HG02981 (cell line): ENCODE data around the gene NECAB3.
"Not testable (repeated sequence)": the region's sequence is repeated elsewhere in the genome, so short reads cannot be mapped to it uniquely, and the experiment has no call there.

Experiments
- ATAC-seq: cut with Tn5 transposase; IDR thresholded peaks from one replicate; pipeline ENCODE4 v1.9.1; 2021; ENCODE audit warnings: mild to moderate bottlenecking, moderate library complexity; ENCODE audit not compliant: unreplicated experiment

Gene NECAB3

GRCh38 chr20:33651562-33652048 is 22.6 kb downstream of the NECAB3 start:
- no peak for ATAC-seq

DNA sequence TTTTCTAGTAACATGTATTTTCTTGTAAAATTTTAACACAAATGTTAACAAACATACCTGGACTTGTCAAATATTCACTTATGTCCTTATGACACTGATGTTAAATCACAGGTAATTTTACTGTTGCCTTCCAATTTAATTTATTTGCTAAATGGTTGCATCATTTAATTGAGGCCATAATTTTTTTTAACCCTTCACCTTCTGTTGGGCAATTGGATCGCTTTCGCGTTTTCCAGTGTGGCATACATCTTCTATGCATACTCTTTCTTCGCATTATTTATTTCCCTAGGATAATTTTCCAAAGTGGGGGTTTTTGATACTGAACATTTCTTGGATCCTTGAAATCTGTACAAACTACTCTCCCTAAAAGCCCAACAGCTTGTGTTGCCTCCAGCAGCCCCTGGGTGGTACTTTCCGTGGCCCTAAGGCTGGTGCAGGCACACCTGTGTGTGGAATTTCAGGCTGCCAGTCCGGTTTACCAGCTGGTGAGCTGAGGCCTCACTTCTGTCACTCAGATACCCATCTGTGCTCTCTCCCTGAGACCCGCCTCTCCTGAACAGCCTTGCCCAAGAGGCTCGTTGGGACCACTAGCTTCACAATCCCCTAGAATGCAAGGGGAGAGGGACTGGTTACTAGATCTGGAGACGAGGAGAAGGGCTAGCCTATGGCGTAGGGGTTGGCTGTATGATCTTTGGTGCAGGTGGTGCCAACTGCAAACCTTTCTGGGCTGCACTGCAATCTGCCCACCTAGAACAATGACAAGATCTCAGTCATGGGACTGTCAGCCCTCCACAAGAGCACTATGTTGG is 23.3 kb downstream of the NECAB3 start:
- no peak for ATAC-seq

- no peak for ATAC-seq
Observed at GRCh38 chr20:33650111-33650752, 24.0 kb downstream of the NECAB3 start.

GRCh38 chr20:33649201-33649681 is 25.0 kb downstream of the NECAB3 start:
- no peak for ATAC-seq

DNA sequence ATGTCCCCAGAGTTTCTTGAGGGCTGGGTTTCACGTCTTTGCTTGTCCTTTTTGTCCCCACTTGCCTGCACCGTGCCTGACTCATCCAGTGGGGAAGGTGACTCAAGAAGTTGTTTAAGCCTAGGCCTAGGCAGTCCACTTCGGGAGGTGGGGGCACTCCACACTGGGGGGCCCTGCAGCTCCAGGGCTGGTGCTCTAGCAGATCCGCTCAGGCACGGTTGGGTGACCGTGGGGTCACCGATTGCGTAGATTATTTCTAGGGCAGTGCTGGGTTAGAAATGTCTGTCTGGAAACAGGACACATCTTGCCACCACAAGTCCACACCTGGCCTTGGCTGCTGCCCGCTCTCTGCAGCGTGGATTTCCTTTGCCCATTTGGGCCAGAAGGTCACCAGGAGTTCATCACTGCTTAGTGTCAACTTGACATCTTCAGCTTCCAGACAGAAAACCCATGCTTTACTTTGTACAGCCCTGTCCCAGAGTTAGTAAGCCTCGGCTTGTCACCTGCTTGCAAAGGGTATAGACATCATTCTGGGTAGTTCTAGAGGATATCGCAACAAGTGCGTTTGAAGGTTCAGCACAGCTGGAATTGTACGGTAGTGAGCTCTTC is 25.7 kb downstream of the NECAB3 start:
- no peak for ATAC-seq

DNA sequence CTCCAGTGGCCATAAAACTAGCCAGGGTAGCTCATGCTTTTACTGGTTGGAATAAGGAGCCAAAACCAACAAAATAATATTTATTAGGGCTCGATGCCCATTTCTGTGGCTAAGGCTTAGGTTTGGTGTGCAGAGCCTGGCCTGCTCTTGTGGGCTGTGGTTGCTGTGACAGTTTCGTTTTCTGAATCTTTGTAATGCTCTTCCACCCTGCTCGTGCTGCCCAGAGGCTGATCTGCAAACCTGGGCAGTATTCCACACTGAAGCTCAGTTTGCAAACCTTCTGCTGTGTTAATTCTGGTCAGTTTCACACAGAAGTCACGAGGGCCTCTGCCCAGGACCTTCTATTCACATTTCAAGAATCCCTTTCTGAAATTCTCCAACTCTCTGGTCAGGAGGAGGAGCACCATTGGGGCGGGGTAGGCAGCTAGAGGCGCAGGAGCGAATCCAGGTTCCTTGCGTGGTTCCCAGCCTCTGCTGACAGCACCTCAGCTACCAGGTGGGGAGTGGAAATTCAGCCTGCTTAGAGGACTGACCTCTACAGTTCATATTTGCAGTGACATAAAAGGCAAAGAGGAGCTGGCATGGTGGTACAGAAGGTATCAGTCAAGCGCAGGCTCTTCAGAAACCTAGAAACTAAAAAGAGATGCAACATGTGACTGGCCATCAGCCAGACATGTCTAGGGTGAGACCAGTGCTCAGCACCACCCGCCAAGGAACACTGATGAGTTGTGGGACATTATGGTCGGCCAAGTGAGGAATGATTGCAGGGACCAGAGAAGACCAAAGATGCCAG is 26.4 kb downstream of the NECAB3 start:
- ATAC-seq: no peak

DNA sequence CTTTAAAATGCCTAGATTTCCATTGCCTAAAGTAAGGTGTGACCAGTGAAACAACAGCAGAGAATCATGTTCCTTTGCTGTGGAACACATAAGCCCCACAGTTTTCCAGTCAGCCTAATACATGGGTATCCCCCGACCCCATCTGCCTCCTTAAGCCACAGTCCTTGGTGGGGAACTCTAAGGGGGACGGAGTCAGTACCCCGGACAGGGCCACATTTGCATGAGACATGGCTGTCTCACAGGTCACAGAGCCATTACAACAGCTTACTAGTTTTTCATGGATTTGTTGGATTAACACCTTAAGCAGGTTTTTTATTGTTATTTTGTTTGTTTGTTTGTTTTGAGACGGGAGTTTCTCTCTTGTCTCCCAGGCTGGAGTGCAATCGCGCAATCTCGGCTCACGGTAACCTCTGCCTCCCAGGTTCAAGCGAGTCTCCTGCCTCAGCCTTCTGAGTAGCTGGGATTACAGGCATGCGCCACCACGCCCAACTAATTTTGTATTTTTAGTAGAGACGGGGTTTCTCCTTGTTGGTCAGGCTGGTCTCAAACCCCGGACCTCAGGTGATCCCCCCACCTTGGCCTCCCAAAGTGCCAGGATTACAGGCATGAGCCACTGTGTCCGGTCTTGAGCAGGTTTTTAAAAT is 27.1 kb downstream of the NECAB3 start:
- ATAC-seq: not testable (repeated sequence)

DNA sequence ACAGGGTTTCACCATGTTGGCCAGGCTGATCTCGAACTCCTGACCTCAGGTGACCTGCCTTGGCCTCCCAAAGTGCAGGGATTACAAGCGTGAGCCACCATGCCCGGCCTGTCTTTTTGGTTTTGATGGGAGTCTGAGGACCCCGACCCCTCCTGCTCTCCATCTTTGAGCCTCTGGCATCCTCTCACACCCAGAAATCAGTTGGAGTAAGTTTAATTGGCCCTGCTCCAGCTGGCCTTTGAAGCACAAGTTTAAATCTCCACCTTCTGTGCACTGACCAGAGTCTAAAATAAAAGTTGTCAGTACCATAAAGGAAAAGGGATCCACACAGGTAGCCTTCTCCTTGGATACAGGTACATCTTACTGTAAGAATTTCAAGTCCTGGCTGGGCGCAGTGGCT is 28.0 kb downstream of the NECAB3 start:
- ATAC-seq: no peak

DNA sequence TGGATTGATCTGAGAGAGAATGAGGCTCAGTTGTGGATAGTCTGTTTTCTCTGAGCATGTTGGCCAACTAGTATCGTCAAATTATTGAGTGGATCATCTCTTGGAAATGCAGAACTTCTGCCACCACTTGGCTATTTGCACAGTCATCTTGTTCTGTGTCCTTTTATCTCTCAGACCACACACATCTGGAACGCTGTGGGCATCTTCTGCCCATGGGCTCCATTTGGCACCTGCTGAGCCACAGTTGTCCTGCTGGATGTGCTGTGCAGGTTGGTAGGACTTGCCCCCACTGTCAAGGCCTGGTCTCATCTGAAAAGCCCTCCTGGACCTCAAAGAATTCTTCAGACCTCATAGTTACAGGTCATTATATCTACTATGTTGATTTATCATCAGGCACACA is 28.8 kb downstream of the NECAB3 start:
- ATAC-seq: no peak

- no peak for ATAC-seq
Observed at GRCh38 chr20:33645072-33645358, 29.2 kb downstream of the NECAB3 start.

DNA sequence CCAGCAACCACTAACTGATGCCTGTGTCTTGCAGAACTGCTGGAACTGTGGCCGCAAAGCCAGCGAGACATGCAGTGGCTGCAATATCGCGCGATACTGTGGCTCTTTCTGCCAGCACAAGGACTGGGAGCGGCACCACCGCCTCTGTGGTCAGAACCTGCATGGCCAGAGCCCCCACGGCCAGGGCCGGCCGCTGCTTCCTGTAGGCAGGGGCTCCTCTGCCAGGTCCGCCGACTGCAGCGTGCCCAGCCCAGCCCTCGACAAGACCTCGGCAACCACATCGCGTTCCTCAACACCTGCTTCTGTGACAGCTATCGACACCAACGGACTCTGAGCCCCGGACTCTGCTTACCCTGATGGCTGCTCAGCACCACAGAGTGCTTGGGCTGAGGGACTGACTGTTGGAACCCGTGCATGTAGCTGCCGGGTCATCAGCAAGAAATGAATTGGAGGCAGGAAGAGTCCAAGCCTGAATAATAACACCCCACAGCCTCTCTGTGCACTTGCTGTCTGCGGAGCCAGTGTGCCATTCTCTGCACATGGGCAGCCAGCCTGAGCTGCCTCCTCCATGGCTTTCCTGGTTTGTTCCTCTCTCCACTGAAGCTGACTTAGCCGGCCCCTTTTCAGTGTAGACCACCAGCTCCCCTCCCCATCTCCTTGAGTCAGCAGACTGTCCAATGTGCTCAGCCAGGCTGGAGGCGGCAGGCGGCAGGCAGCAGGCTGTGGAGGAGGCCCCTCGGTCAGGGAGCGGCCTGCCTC is 29.7 kb downstream of the NECAB3 start:
- ATAC-seq: no peak

GRCh38 chr20:33640287-33640686 is 33.9 kb downstream of the NECAB3 start:
- ATAC-seq: no peak

DNA sequence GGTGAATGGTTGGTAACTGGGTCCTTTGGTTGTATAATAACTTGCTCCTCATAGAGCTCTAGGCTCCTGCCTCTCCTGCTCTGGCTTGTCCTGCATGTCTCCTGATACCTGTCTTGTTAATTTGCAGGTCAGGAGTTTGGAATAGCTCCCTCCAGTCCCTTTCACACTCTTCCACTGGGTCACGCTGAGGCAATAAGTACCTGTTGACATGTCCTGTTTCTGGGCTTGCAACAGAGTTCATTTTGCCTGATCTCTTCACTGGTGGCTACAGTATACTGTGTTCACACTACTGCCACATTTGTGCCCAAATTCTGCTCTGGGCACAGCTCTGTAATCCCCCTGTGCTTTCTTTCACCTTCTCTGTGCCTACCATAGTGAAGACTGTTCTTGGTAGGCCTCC is 37.5 kb downstream of the NECAB3 start:
- no peak for ATAC-seq

DNA sequence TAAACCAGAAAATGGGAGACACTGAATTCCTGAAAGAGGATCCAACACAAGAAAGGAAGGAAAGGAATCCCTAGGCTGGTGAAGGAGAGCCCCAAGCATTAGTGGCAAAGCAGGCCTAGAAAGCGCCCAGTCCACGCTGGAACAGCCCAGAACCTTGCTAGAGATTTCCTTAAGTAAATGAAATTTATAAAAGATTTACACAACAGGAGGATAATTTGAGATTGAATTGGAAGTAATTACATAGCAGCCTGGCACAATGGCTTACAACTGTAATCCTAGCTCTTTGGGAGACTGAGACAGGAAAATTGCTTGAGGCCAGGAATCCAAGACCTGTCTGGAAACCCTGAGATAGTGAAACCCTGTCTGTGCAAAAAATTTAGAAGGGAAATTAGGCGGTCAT is 38.9 kb downstream of the NECAB3 start:
- ATAC-seq: no peak

DNA sequence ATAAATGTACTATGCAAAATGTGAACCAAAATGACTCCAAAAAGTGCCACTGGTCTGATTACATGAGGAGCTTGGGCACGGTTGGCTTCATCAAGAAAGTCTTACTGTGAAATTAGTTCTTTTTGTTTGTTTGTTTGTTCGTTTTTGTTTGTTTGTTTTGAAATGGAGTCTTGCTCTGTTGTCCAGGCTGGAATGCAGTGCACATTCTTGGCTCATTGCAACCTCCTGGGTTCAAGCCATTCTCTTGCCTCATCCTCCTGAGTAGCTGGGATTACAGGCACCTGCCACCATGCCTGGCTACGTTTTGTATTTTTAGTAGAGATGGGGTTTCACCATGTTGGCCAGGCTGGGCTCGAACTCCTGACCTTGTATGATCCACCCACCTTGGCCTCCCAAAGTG is 42.3 kb downstream of the NECAB3 start:
- ATAC-seq: not testable (repeated sequence)

DNA sequence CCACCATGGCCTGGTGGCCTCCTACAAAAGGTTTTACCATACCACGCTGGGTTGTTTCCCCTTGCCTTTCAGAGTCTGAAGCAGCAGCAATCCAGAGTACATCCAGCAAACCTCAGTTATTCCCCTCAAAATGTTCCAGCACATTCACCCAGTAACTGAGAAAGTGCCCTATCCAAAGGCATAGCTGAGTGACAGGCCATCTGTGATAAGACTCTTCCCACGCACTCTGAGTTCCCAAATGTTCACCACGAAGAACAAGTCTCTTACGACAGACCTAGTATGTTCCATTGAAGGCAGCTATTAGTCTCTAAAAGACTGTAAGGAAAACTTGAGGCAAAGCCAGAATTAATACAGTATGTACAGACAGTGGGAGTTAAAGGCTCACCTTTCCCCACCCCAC is 43.7 kb downstream of the NECAB3 start:
- ATAC-seq: no peak

- ATAC-seq: no peak
Observed at GRCh38 chr20:33629979-33630378, 44.2 kb downstream of the NECAB3 start.

DNA sequence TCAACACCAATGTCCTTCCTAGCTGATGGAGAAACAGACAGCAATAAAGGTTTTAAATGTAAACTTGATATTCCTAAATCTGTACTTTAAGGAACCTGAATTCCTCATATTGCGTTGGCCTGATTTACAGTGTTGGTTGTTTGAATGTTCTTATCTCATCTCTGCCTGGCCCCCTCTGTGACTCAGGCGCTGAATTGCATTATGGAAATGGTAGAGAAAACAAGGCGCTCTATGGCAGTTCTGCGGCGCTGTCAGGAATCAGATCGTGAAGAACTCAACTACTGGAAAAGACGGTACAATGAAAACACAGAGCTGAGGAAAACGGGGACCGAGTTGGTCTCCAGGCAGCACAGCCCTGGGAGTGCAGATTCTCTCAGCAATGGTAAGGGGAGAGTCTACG is 44.7 kb downstream of the NECAB3 start:
- no peak for ATAC-seq

- ATAC-seq: no peak
Observed at GRCh38 chr20:33627577-33628216, 46.5 kb downstream of the NECAB3 start.

- ATAC-seq: no peak
Observed at GRCh38 chr20:33626190-33626589, 48.0 kb downstream of the NECAB3 start.
